GM10266 (cell line): ENCODE results near the gene FNDC3B.

Experiments
- DNase-seq: peaks from one replicate; pipeline ENCODE4 v3.0.0; 2012; ENCODE audit errors: extremely low spot score
- CTCF ChIP-seq: IDR thresholded peaks from 2 replicates; pipeline ENCODE4 v1.5.1; 2012; ENCODE audit warnings: mild to moderate bottlenecking, low read depth; ENCODE audit not compliant: control insufficient read depth, insufficient read depth; ENCODE audit errors: missing control alignments

FNDC3B gene

GRCh38 chr3:172148241-172148640, 108.9 kb downstream of the FNDC3B start:
- no peak for TF ChIP-seq CTCF
- no peak for DNase-seq

- TF ChIP-seq CTCF = no peak
- no peak for DNase-seq
Measured at GRCh38 chr3:172148702-172149565, 109.6 kb downstream of the FNDC3B start.

- TF ChIP-seq CTCF = no peak
- DNase-seq = no peak
Measured at GRCh38 chr3:172150268-172150667, 110.9 kb downstream of the FNDC3B start.

GRCh38 chr3:172150913-172151650, 111.7 kb downstream of the FNDC3B start:
- no peak for DNase-seq
- no peak for TF ChIP-seq CTCF

- TF ChIP-seq CTCF = no peak
- no peak for DNase-seq
Measured at GRCh38 chr3:172151651-172152649, 112.6 kb downstream of the FNDC3B start.

- TF ChIP-seq CTCF = no peak
- no peak for DNase-seq
Measured at GRCh38 chr3:172152874-172153273, 113.5 kb downstream of the FNDC3B start.
